Globus pallidus (tissue), 1 donor: ENCODE results near the gene HERC2.
"Not testable (repeated sequence)": the region's sequence is repeated elsewhere in the genome, so short reads cannot be mapped to it uniquely, and the experiment has no call there.

Source experiments
- DNase-seq: peaks from one replicate; pipeline ENCODE4 v3.0.0-alpha.2; 2015; ENCODE audit warnings: low spot score

HERC2 gene

DNA sequence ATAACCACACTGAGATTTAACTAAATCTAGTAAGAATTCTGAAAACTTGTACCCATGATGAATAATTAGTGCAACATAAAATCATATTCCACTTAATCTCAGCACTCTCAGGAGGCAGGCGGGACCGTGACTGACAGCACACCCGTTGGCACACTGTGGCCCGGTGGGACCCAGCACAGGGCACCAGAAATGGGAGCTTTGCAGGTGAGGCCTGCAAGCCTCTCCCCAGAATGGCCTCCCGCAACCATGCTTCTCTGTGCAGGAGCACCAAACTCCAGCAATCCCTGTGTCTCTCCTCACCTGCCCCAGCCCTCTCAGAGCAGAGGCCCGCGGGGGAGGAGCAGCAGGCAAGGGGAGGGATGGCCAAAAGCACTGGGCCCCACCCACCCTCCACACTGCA, 191.3 kb downstream of the HERC2 start:
- DNase-seq: no peak

DNA sequence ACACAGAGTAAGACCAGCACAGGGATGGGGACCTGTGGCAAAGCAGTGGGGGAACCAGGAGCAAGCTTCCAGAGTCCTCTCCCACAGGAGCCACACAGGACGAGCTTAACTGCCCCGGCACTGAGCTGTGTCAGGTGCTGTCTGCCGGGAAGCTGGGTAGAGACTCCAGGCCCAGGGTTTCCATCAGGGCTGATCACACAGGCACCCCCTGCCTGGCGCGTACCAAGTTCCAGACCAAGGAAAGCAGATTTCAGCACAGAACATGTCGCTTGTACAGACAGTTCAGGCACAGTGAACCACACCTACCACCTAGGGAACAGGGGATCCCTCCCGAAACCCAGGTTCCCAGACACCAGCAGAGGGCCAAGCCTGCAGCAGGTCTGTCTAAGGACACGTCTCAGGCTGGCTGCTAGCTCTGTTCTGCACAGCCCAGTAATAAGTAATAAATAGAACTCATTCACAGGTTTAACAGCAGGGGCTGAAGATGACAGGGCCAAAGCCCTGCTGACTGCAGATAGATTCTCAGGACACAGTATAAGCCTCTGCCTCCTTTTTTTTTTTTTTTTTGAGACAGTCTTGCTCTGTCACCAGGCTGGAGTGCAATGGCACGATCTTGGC, 192.6 kb downstream of the HERC2 start:
- DNase-seq: no peak

DNA sequence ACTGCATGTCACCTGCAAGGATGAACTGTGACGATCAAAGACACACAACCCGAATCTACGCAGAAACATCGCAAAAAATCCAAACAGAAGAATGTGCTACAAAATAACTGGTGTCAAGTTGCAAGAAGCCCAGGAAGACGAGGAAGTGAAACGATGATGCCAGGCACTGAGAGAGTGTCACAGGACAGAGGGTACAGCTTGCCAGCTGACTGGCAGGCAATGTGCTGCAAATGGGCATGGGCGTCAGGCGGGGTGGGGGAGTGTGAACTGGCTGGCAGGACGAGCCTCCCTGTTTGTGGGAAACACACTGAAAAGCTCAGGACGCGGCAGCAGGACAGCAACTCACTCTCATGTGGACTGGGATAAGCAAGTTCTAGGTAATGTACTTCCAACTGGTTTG, 193.9 kb downstream of the HERC2 start:
- DNase-seq: peak; percentile 87

DNA sequence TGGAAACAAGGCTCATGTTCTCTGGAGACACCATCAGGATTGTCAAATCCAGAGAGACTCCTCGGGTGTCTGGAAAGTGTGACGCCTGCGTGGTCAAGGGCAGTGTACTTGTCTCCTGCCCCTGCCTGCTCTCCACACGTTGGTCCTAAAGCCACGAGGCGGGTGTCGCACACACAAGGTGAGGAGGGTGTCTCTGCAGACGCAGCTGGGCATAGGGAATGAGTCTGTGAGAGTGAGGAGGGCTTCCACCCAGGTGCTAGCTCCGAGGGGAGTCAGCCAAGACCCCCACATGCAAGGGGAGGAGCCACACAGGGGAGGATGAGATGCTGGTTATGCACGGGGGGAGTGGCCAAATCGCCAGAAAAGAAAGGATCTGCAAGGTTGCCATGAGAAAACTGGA, 194.9 kb downstream of the HERC2 start:
- no peak for DNase-seq

GRCh38 chr15:28125673-28126651, 196.0 kb downstream of the HERC2 start:
- DNase-seq: peak; percentile 66

- no peak for DNase-seq
Observed at GRCh38 chr15:28124841-28125240, 197.1 kb downstream of the HERC2 start.

GRCh38 chr15:28123408-28124023, 198.5 kb downstream of the HERC2 start:
- peak; percentile 61 for DNase-seq

- DNase-seq: no peak
Observed at GRCh38 chr15:28122038-28122949, 199.7 kb downstream of the HERC2 start.

DNA sequence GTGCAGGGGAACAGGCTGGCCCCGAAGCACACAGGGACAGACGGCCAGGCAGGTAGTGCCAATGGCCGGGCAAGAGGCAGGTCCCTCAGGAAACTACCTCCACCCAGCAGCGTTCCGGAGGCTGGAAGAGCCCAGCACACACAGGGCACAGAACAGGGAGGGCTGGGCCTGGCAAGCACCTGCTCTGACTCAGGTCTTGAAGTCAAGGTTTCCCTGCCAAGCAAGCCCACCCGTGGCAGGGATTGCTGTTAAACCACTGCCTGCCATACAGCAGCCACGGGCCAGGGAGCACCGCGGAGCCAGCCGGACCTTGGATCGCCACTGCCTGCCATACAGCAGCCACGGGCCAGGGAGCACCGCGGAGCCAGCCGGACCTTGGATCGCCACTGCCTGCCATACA, 200.4 kb downstream of the HERC2 start:
- DNase-seq: not testable (repeated sequence)

GRCh38 chr15:28120359-28120640, 201.7 kb downstream of the HERC2 start:
- no peak for DNase-seq

DNA sequence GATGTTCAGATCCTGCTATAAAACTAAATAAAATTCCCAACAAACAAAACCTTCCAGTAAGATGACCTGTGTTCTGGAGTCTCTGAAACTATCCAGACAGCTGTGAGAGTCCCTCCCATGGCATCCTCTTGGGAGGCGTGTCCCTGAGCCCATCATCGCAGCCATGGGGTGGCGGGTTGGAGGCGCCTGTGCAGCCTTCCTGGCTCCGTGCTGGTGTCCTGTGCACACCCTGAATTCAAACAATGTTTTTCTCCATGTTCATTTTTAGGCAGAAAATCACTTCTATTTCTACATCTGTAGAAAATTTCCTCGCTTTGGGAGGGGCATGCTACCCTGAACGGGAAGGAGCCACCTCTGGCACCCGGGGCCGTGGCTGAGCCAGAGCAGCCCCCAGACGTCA, 203.4 kb downstream of the HERC2 start:
- DNase-seq: no peak

- no peak for DNase-seq
Observed at GRCh38 chr15:28118083-28118482, 203.9 kb downstream of the HERC2 start.

DNA sequence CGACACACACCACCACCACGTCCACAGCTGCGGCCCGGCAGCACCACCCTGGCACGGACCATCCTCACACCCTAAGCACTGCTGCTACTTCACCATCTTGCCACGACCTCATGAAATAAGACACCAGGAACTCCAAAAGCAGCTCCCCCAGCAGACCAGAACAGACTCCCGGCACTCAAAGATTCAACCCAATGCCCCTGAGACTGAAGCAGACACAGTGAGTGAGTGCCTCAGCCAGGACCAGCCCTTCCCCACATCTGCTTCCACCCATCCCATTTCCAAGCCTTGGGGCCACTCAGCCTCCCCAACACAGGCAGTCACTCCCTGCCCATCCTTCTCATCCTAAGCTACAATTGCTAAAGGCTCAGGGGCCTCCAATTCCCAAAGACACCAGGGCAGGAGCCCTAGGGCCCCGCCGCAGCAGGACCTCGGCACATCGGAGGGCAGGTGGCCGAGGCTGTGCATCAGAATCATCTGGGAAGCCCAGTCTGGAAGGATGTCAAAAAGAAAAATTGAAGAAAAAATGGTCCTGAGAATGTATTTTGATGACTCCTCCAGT, 204.5 kb downstream of the HERC2 start:
- no peak for DNase-seq

DNA sequence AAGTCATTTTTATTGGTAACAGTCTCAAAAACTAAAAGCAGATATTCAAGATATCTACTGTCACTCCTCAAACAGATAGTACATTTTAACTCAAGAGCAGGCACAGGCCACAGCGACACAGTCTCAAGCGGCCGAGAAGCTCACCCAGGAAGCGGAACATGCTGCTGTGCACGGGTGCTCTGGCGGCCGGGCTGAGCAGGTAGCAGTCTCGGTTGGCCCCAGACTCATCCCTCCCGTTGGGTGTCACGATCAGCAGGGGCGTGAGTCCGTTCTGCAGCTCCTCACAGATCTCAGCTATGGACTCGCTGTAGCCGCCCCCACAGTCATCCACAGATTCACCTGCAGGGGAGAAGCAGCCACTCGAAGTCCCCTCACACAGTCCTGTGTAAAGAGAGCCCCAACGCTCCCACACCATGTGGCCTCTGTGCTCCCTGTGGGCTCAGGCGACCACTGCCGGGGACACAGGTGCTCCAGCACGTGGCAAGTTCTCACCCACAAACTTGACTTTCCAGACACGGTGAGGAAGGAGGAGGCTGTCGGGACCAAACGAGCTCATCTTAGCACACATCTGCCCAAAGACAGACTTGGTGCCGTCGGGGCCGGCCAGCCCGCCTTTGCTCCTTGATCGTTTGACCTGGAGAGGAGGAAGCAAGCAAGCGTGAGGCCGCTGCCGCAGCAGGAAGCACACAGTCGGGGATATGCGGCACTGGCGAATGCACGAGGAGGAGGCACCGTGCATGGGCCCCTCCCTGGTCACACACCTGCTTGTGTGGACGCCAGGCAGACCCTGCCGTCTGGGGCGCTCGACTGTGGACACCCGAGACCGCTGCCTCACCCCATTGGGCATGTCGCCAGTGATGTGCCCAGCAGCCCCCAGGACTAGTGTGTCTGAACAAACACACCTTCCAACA, 205.2 kb downstream of the HERC2 start:
- DNase-seq: no peak

DNA sequence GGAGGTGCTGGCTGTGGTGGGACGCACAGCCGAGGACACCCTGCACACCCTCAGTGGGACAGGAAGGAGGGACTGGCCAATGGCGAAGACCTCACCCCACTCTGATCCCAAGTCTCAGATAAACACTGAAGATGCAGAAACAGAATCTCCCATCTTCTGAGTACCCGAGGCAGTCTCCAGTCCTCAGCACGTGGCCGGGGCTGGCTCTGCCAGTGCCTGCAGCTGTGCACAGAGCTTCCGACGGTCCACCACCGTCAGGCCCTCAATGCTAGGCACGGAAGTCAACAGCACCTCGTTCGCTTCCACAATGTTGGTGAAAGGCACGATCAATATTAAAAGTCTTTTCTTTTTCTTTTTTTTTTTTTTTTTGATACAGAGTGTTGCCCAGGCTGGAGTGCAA, 206.1 kb downstream of the HERC2 start:
- DNase-seq: no peak

DNA sequence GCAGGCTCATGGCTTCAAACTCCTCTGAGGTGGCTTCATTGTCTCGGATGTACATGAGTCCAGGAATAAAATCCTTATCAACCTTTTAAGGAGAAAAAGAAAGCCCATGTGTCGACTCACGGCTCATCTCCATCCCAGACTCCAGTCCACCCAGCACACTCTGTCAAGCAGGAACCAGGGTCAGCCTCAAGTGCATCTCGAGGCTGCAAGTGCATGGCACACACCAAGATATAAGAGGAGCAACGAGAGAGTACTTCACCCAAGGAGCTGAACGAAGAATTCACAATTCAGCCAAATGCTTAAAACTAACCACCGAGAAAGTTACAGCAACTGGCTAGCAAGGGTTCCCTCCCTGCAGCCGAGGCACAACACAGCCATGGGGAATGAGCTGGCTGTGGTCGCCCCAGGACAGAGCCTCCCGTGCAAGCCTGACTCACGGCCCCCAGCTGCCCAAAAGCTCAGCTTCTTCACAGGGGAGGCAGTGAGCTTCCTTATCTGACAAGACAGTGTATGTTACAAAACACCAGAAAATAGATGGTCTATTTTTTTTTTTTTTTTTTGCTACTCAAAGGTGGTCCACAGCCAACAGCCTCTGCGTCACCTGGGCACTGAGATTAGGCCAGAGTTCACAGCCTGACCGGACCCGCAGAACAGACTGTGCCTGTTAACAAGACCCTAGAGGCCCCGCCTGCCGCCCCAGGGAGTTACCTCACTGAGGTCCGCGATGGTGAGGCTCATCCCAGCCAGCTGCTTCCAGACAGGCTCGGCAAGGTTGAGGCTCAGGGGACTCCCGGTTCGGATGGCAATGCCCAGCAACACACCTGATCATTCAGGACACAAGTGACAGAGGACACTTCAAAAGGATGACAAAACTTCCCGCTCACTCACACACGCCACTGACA, 207.0 kb downstream of the HERC2 start:
- DNase-seq: no peak

DNA sequence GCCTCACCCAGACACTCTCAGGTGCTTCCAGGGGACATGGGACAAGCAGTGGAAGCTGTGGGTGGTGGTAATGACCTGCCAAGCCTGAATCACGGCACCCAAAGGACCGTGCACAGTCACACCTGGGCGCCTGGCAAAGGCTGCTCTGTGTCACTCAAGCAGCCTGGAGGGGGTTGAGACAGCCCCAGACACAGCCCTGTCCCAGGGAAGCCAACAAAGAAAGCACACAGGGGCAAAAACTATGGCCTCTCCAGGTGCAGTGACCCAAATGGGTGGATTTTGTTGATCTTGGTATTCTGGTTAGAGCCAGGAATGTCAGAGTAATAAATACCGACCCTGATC, 207.9 kb downstream of the HERC2 start:
- DNase-seq: no peak

DNA sequence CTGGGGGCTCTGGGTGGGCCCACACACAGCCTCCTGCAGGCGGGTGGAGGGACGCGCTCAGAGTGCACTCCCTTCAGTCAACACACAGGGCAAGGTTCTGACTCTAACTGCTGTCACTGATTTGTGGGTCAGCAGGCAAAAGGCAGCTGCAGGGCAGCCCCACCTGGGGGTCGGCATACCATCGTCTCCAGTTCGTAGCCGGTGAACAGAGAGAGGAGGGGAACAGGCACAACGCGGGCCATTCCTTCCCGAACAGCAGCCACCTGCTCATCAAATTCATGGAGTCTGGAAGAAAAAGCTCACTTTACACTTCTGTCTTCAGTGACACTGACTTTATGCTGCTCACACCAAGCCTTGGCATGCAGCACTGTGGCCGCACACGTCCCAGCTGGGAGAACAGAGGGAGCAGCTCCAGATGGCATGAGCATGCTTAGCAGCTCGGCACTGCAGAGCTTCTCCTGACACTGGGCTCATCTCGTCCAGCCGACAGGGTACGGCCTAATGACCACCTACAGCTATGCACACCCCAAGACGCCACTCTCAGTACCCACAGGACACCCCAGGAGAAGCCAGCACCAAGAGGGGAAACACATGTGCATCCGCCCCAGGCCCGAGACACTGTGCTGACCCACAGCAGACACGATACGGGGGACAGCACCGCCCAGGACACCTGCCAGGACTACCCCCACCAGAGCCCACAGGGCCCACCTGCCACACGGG, 208.4 kb downstream of the HERC2 start:
- no peak for DNase-seq

DNA sequence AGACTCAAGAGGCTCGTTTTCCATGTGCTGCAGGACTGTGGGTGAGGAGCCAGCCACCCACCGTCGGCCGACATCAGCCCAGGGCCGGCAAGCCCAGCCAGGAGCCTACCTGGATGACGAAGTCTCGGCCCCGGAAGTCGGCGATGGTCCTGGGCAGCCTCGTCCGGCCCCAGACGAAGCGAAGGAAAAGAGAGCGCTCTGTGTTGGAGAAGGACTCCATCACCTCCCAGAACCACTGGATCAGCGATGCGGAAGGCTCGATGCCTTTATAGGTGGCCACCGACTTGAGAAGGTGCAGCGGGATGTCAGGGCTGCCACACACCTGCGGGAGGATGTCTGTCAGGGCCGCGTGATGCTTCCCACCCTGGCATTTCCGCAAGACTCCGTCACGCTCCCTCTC, 209.0 kb downstream of the HERC2 start:
- no peak for DNase-seq
